ENCODE results near the gene FIZ1.

FIZ1 gene

DNA sequence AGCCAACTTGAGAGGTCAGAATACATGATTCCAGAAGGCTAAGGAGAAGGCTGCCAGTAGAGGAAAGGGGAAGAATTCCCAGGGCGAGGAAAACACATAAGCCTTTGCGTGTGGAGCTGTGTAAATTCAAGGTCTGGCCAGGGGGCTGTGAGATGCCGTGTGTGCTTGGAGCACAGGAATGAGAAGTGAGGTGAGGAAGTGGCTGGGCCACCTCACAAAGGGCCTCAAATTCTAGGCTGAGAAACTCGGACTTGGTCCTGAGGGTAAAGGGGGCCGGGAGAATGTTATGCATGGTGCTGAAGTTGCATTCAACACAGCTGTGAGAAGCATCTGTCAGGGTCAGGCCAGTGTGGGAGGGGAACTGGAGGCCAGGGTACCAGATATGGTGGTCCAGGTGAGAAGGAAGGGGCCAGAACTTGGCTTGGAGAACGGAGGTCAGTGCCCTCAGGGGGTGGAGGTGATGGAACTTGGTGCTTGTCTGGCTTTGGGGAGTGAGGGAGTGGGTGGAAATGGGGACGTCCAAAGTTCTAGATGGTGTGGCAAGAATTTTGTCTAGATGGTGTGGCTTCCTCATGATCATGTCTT, 36.6 kb upstream of the FIZ1 start:
- peak overlapping the region; percentile 57; the same call in 1 of the 2 replicates for H3K27ac ChIP-seq (ENCODE audit: extremely low read depth, low read depth, low read length)
- H3K36me3 ChIP-seq (ENCODE audit: control insufficient read depth in 2 of 2, insufficient read depth in 1 of 2, low read length in 2 of 2): peaks cover 5 to 11% of the 10 kb centered on the region in 2 experiments; a peak in 2 of 3 replicates
- H3K4me1 ChIP-seq (ENCODE audit: control insufficient read depth, insufficient read depth, low read length): peaks cover 17% of the 10 kb centered on the region
- H3K4me3 ChIP-seq (ENCODE audit: low read depth, low read length): peak overlapping the region; percentile 82
- no peaks in the 10 kb centered on the region for H3K9me3 ChIP-seq (ENCODE audit: control insufficient read depth, insufficient read depth, low read depth, low read length)
- ChIA-PET CTCF (interaction anchor here (1.4 to 6.0 kb wide), 4 partner anchors 11 to 169 kb away, joined by 3 to 35 read pairs (median 8); no protein-coding TSS in a partner anchor), POLR2A (interaction anchor here (0.8 to 2.1 kb wide), 4 partner anchors 10 to 19 kb away, joined by 3 to 10 read pairs (median 4); partner anchors contain the start of genes U2AF2 and ZNF784)
- TF ChIP-seq ZNF596 (tag by site-specific recombination; IDR thresholded peaks at IDR 0.05): no peak
- TF ChIP-seq, protein P1, sequence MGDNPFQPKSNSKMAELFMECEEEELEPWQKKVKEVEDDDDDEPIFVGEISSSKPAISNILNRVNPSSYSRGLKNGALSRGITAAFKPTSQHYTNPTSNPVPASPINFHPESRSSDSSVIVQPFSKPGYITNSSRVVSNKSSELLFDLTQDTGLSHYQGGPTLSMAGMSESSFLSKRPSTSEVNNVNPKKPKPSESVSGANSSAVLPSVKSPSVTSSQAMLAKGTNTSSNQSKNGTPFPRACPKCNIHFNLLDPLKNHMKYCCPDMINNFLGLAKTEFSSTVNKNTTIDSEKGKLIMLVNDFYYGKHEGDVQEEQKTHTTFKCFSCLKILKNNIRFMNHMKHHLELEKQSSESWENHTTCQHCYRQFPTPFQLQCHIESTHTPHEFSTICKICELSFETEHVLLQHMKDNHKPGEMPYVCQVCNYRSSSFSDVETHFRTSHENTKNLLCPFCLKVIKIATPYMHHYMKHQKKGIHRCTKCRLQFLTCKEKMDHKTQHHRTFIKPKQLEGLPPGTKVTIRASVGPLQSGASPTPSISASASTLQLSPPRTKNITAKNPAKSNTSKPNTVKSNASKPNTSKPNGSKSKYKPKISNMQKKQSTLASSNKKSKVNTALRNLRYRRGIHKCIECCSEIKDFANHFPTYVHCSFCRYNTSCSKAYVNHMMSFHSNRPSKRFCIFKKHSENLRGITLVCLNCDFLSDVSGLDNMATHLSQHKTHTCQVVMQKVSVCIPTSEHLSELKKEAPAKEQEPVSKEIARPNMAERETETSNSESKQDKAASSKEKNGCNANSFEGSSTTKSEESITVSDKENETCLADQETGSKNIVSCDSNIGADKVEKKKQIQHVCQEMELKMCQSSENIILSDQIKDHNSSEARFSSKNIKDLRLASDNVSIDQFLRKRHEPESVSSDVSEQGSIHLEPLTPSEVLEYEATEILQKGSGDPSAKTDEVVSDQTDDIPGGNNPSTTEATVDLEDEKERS (tag by site-specific recombination; IDR thresholded peaks at IDR 0.05): no peak
- no peak for TF ChIP-seq ZNF10 (tag by site-specific recombination; IDR thresholded peaks at IDR 0.05)
- TF ChIP-seq ZNF548 (tag by site-specific recombination; IDR thresholded peaks at IDR 0.05): no peak
- TF ChIP-seq ZNF776 (tag by site-specific recombination; IDR thresholded peaks at IDR 0.05; ENCODE audit: borderline replicate concordance): no peak
- no peak for TF ChIP-seq ZNF24 (tag by site-specific recombination; IDR thresholded peaks at IDR 0.05)
- no peak for TF ChIP-seq ZNF544 (tag by site-specific recombination; IDR thresholded peaks at IDR 0.05)
- TF ChIP-seq ZNF558 (tag by site-specific recombination; IDR thresholded peaks at IDR 0.05): no peak
- TF ChIP-seq ZSCAN23 (tag by site-specific recombination; IDR thresholded peaks at IDR 0.05): no peak
- TF ChIP-seq ZBTB8A (tag by site-specific recombination; IDR thresholded peaks at IDR 0.05): no peak
- TF ChIP-seq, protein P2, sequence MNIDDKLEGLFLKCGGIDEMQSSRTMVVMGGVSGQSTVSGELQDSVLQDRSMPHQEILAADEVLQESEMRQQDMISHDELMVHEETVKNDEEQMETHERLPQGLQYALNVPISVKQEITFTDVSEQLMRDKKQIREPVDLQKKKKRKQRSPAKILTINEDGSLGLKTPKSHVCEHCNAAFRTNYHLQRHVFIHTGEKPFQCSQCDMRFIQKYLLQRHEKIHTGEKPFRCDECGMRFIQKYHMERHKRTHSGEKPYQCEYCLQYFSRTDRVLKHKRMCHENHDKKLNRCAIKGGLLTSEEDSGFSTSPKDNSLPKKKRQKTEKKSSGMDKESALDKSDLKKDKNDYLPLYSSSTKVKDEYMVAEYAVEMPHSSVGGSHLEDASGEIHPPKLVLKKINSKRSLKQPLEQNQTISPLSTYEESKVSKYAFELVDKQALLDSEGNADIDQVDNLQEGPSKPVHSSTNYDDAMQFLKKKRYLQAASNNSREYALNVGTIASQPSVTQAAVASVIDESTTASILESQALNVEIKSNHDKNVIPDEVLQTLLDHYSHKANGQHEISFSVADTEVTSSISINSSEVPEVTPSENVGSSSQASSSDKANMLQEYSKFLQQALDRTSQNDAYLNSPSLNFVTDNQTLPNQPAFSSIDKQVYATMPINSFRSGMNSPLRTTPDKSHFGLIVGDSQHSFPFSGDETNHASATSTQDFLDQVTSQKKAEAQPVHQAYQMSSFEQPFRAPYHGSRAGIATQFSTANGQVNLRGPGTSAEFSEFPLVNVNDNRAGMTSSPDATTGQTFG (tag by site-specific recombination; IDR thresholded peaks at IDR 0.05; ENCODE audit: borderline replicate concordance): no peak
- no peak for TF ChIP-seq ZNF707 (tag by site-specific recombination; IDR thresholded peaks at IDR 0.05)
- TF ChIP-seq BCL11B (tag by site-specific recombination; IDR thresholded peaks at IDR 0.05; ENCODE audit: low read depth): no peak

DNA sequence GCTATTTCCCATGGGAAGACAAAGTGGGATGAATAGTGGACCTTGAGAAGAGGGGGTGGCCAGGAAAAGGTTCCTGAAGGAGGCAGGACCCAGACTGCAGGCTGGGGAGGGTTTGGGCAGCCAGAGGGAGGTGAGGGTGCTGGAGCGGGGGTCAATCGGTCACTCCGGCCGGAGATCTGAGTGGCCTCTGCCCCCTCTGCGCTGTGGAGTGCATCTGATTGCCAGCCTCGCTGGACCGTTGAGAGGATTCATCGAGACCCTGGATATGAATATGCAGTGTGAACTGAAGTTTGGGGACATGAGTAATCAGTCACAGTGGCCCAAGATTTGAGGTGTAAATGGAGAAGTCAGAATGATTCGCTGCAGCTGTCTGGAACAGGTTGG, 36.0 kb upstream of the FIZ1 start:
- Histone ChIP-seq H3K4me3 (ENCODE audit: low read depth, low read length) (peak overlapping the region; percentile 82), H3K27ac (ENCODE audit: extremely low read depth, low read depth, low read length) (peak overlapping the region; percentile 57), H3K9me3 (ENCODE audit: control insufficient read depth, insufficient read depth, low read depth, low read length) (no peaks in the 10 kb centered on the region), H3K4me1 (ENCODE audit: control insufficient read depth, insufficient read depth, low read length) (peaks cover 17% of the 10 kb centered on the region), H3K36me3 (ENCODE audit: control insufficient read depth in 2 of 2, insufficient read depth in 1 of 2, low read length in 2 of 2) (peaks cover 5 to 11% of the 10 kb centered on the region in 2 experiments; a peak in 2 of 3 replicates)
- ChIA-PET POLR2A (interaction anchor here (0.7 to 4.2 kb wide), 7 partner anchors 8 to 180 kb away, joined by 4 to 22 read pairs (median 7); partner anchors contain the start of genes U2AF2, ZNF581 and ZNF784), CTCF (interaction anchor here (2.1 to 6.0 kb wide), 3 partner anchors 19 to 168 kb away, joined by 11 to 35 read pairs (median 26); partner anchors contain the start of gene U2AF2)
- TF ChIP-seq ZNF501 (tag by site-specific recombination; IDR thresholded peaks at IDR 0.05) (no peak), BCL11A (tag by site-specific recombination; IDR thresholded peaks at IDR 0.05; ENCODE audit: low read depth) (no peak), ZNF792 (tag by site-specific recombination; IDR thresholded peaks at IDR 0.05) (no peak), OVOL3 (tag by site-specific recombination; IDR thresholded peaks at IDR 0.05) (no peak), ZSCAN30 (tag by site-specific recombination; IDR thresholded peaks at IDR 0.05) (no peak), ZNF768 (tag by site-specific recombination; IDR thresholded peaks at IDR 0.05) (no peak), ZNF341 (tag by site-specific recombination; IDR thresholded peaks at IDR 0.05; ENCODE audit: low read depth) (no peak), ZNF19 (tag by site-specific recombination; IDR thresholded peaks at IDR 0.05; ENCODE audit: low read depth) (no peak)
- TF ChIP-seq, protein P3, sequence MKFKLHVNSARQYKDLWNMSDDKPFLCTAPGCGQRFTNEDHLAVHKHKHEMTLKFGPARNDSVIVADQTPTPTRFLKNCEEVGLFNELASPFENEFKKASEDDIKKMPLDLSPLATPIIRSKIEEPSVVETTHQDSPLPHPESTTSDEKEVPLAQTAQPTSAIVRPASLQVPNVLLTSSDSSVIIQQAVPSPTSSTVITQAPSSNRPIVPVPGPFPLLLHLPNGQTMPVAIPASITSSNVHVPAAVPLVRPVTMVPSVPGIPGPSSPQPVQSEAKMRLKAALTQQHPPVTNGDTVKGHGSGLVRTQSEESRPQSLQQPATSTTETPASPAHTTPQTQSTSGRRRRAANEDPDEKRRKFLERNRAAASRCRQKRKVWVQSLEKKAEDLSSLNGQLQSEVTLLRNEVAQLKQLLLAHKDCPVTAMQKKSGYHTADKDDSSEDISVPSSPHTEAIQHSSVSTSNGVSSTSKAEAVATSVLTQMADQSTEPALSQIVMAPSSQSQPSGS (tag by site-specific recombination; IDR thresholded peaks at IDR 0.05; ENCODE audit: low read depth): no peak

All from HEK293 (cell line).